Activated naive CD8-positive, alpha-beta T cell treated with anti-CD3 and anti-CD28 coated beads for 36 hours (primary cell): Measurements from ENCODE around the gene VTI1B. TPM values are rescaled to one million over a fixed set of nuclear protein-coding genes. Genes with fewer than 3 reads are reported as not detected.
A peak's percentile ranks its signal among the peaks of the same experiment; 100 is the strongest.

ENCODE experiments used
- DNase-seq: peaks from one replicate; pipeline ENCODE4 v3.0.0; 2021
- H3K27ac Mint-ChIP-seq: one replicate; pipeline ENCODE4 v1.8.0; 2022; ENCODE audit warnings: mild to moderate bottlenecking, moderate library complexity, mixed read lengths
- H3K27me3 Mint-ChIP-seq: one replicate; pipeline ENCODE4 v1.8.0; 2022; ENCODE audit warnings: mild to moderate bottlenecking, mixed read lengths
- H3K36me3 Mint-ChIP-seq: one replicate; pipeline ENCODE4 v1.8.0; 2021; ENCODE audit warnings: mild to moderate bottlenecking, mixed read lengths
- H3K4me1 Mint-ChIP-seq: one replicate; pipeline ENCODE4 v1.8.0; 2021; ENCODE audit warnings: mixed read lengths
- H3K4me3 Mint-ChIP-seq: one replicate; pipeline ENCODE4 v1.8.0; 2022; ENCODE audit warnings: mild to moderate bottlenecking, moderate library complexity, mixed read lengths
- H3K9me3 Mint-ChIP-seq: one replicate; pipeline ENCODE4 v1.8.0; 2022; ENCODE audit warnings: mixed read lengths
- total RNA-seq, 2 experiments: library from RNA; stranded (reverse); gene quantifications; one replicate each; pipeline ENCODE4 v1.2.3, GENCODE V29; 2021

The VTI1B gene
- total RNA-seq, 2 experiments from 2014 or later, result 70.7 to 72.5 TPM

DNA sequence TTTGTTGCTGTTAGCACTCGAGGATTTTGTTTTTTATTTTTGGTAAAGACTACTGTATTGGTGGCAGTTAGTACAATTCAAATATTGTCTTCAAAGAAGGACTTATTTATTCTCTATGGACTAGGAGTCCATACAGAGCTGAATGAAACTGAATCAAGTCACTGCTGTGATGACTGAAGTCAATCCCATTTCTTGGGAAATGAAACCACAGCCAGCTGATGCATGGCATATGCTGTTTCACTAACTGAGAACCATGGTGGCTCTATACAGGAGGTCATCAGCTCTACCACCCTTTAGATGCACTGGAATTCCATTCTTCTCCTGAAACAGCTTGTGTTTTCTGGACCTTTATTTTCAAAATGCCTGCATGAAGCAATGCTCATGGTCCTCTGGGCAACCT, 22.2 kb downstream of the VTI1B start:
- no peaks in the 10 kb centered on the region for H3K4me1 Mint-ChIP-seq
- no peaks in the 10 kb centered on the region for H3K27me3 Mint-ChIP-seq
- DNase-seq, result no peak
- H3K4me3 Mint-ChIP-seq, result no peak overlapping the region
- H3K9me3 Mint-ChIP-seq, result no peaks in the 10 kb centered on the region
- H3K27ac Mint-ChIP-seq, result no peak overlapping the region
- peaks cover 11% of the 10 kb centered on the region for H3K36me3 Mint-ChIP-seq

DNA sequence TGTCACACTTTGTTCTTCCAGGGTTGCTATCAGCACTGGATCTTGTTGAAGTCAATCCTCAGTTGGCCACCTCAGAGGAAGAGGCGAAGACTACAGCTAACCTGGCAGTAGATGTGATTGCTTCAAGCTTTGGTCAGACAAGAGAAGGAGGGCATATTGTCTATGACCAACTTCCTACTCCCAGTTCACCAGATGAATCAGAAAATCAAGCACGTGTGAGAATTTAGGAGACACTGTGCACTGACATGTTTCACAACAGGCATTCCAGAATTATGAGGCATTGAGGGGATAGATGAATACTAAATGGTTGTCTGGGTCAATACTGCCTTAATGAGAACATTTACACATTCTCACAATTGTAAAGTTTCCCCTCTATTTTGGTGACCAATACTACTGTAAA, 23.7 kb downstream of the VTI1B start:
- H3K4me1 Mint-ChIP-seq, result no peaks in the 10 kb centered on the region
- H3K36me3 Mint-ChIP-seq, result peaks cover 7% of the 10 kb centered on the region
- no peaks in the 10 kb centered on the region for H3K27me3 Mint-ChIP-seq
- H3K9me3 Mint-ChIP-seq, result no peaks in the 10 kb centered on the region
- H3K4me3 Mint-ChIP-seq, result no peak overlapping the region
- no peak for DNase-seq
- peak overlapping the region; percentile 35 for H3K27ac Mint-ChIP-seq

DNA sequence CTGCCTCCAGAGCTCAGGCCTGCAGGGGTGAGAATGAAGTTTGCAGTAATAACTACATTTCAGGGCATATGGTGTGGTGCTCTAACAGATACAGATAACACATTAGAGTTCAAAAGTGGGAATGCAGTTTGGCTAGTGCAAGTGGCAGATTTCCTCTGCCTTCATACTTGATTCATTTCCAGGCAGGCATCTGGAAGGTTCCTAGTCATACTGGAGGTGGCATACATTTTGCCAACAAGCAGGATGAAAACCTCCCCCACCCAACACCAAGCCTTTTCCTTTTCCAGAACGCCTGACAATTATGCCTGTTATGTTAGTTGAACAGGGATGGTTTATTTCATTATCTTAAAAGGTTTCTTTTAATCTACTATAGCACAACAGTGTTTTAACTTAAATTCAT, 24.3 kb downstream of the VTI1B start:
- H3K27me3 Mint-ChIP-seq, result no peaks in the 10 kb centered on the region
- DNase-seq, result no peak
- peaks cover 7% of the 10 kb centered on the region for H3K36me3 Mint-ChIP-seq
- no peaks in the 10 kb centered on the region for H3K4me1 Mint-ChIP-seq
- no peaks in the 10 kb centered on the region for H3K9me3 Mint-ChIP-seq
- no peak overlapping the region for H3K4me3 Mint-ChIP-seq
- H3K27ac Mint-ChIP-seq, result no peak overlapping the region

- H3K27me3 Mint-ChIP-seq, result no peaks in the 10 kb centered on the region
- H3K27ac Mint-ChIP-seq, result no peak overlapping the region
- peaks cover 11% of the 10 kb centered on the region for H3K4me1 Mint-ChIP-seq
- H3K9me3 Mint-ChIP-seq, result no peaks in the 10 kb centered on the region
- H3K36me3 Mint-ChIP-seq, result peaks cover 9% of the 10 kb centered on the region
- DNase-seq, result no peak
- H3K4me3 Mint-ChIP-seq, result no peak overlapping the region
Measured at GRCh38 chr14:67646131-67646530, 28.3 kb downstream of the VTI1B start.

GRCh38 chr14:67645414-67645813, 29.0 kb downstream of the VTI1B start:
- Mint-ChIP-seq H3K4me1 (peaks cover 11% of the 10 kb centered on the region), H3K36me3 (peaks cover 6% of the 10 kb centered on the region), H3K27ac (no peak overlapping the region), H3K9me3 (no peaks in the 10 kb centered on the region), H3K4me3 (no peak overlapping the region), H3K27me3 (no peaks in the 10 kb centered on the region)
- DNase-seq, result no peak

DNA sequence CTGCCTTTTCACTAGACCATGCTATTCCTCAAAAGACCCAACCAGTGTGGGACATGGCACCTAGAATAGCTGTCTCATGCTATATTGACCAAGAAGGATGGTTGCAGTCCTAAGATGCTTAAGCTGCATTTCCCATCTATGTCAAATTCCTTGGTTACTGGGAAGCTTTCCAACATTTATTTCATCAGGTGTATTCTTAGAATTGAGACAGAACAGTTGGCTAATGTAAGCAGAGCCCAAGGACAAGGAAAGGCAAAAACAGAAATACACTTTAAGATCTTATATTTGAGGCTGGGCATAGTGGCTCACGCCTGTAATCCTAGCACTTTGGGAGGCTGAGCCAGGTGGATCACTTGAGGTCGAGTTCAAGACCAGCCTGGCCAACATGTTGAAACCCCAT, 30.0 kb downstream of the VTI1B start:
- Mint-ChIP-seq H3K4me3 (no peak overlapping the region), H3K36me3 (peaks cover 5% of the 10 kb centered on the region), H3K9me3 (no peaks in the 10 kb centered on the region), H3K27me3 (no peaks in the 10 kb centered on the region), H3K4me1 (peaks cover 11% of the 10 kb centered on the region), H3K27ac (no peak overlapping the region)
- DNase-seq, result no peak

DNA sequence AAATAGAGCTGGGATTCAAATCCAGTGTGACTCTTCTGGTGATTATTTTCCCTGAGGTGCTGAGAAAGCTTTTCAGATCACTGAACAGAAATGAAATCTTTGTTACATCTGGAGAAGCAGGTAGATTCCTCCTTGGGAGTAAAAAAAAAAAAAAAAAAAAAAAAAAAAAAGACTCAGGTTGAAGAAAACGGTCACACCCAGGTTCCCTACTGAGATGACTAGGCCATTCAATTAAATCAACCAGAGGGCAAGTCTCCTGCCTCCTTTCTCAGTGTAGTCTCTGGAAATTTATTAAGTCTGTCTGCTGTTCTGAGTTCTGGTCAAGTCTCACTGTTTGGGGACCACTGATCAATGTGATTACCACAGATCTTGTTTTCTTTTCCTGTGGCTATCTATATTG, 30.7 kb downstream of the VTI1B start:
- H3K9me3 Mint-ChIP-seq, result no peaks in the 10 kb centered on the region
- H3K27ac Mint-ChIP-seq, result no peak overlapping the region
- H3K4me3 Mint-ChIP-seq, result no peak overlapping the region
- DNase-seq, result no peak
- H3K27me3 Mint-ChIP-seq, result no peaks in the 10 kb centered on the region
- peaks cover 5% of the 10 kb centered on the region for H3K36me3 Mint-ChIP-seq
- peaks cover 11% of the 10 kb centered on the region for H3K4me1 Mint-ChIP-seq

DNA sequence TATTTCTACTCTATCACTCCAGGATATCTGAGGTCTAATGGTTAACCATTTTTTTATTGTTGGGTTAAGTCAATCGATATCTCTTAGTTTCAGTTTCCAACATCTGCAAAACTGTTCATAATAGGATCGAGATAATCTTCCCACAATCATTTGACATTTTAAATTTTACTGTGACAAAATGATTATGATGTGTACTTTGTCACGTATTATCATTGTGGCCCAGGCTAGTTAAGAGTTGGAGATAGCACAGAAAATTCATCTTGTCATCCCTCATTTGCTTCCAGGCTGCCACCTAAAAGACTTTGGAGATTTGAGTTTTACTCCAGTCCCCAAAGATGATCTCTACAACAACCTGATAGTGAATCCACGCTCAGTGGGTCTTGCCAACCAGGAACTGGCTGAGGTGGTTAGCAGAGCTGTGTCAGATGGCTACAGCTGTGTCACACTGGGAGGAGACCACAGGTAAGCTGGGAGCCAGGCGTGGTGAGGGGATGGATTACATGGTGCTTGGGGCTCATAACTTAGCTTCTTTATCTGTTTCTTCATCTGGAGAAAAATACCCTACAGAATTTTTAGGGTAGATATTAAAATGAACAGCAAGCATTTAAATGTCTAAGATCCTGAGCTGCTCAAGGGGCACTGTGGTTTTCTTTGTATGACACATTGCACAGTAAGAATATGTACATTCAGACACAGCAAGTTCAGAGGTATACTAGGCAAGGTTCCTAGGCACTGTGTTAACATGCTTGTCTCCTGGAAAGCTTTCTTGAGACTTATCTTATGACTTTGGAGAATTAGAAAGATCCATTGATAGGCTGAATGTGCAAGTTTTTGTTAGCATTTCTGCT, 32.3 kb downstream of the VTI1B start:
- H3K27me3 Mint-ChIP-seq, result no peaks in the 10 kb centered on the region
- no peaks in the 10 kb centered on the region for H3K9me3 Mint-ChIP-seq
- no peak for DNase-seq
- no peak overlapping the region for H3K27ac Mint-ChIP-seq
- no peak overlapping the region for H3K4me3 Mint-ChIP-seq
- H3K4me1 Mint-ChIP-seq, result peaks cover 11% of the 10 kb centered on the region
- peaks cover 5% of the 10 kb centered on the region for H3K36me3 Mint-ChIP-seq

- peaks cover 11% of the 10 kb centered on the region for H3K4me1 Mint-ChIP-seq
- no peak overlapping the region for H3K4me3 Mint-ChIP-seq
- no peak for DNase-seq
- peaks cover 5% of the 10 kb centered on the region for H3K36me3 Mint-ChIP-seq
- no peaks in the 10 kb centered on the region for H3K9me3 Mint-ChIP-seq
- no peak overlapping the region for H3K27ac Mint-ChIP-seq
- no peaks in the 10 kb centered on the region for H3K27me3 Mint-ChIP-seq
Measured at GRCh38 chr14:67641480-67641879, 33.0 kb downstream of the VTI1B start.

GRCh38 chr14:67638642-67639041, 35.8 kb downstream of the VTI1B start:
- no peak for DNase-seq
- H3K4me1 Mint-ChIP-seq, result peaks cover 5% of the 10 kb centered on the region
- H3K27me3 Mint-ChIP-seq, result no peaks in the 10 kb centered on the region
- H3K9me3 Mint-ChIP-seq, result no peaks in the 10 kb centered on the region
- no peak overlapping the region for H3K27ac Mint-ChIP-seq
- H3K36me3 Mint-ChIP-seq, result peaks cover 5% of the 10 kb centered on the region
- no peak overlapping the region for H3K4me3 Mint-ChIP-seq

GRCh38 chr14:67636361-67636919, 38.0 kb downstream of the VTI1B start:
- no peaks in the 10 kb centered on the region for H3K27me3 Mint-ChIP-seq
- no peak for DNase-seq
- H3K9me3 Mint-ChIP-seq, result no peaks in the 10 kb centered on the region
- H3K27ac Mint-ChIP-seq, result no peak overlapping the region
- H3K4me1 Mint-ChIP-seq, result no peaks in the 10 kb centered on the region
- H3K36me3 Mint-ChIP-seq, result no peaks in the 10 kb centered on the region
- H3K4me3 Mint-ChIP-seq, result no peak overlapping the region

GRCh38 chr14:67633451-67634147, 40.8 kb downstream of the VTI1B start:
- H3K9me3 Mint-ChIP-seq, result no peaks in the 10 kb centered on the region

GRCh38 chr14:67630938-67631337, 43.5 kb downstream of the VTI1B start:
- Mint-ChIP-seq H3K36me3 (no peaks in the 10 kb centered on the region), H3K9me3 (no peaks in the 10 kb centered on the region), H3K27me3 (no peaks in the 10 kb centered on the region), H3K27ac (no peak overlapping the region), H3K4me1 (no peaks in the 10 kb centered on the region), H3K4me3 (no peak overlapping the region)
- no peak for DNase-seq

More at GRCh38 chr14:67633451-67634147, 40.8 kb downstream of the VTI1B start:
- no peaks in the 10 kb centered on the region for H3K27me3 Mint-ChIP-seq
- H3K4me1 Mint-ChIP-seq, result no peaks in the 10 kb centered on the region
- no peak overlapping the region for H3K4me3 Mint-ChIP-seq
- H3K36me3 Mint-ChIP-seq, result no peaks in the 10 kb centered on the region
- DNase-seq, result no peak
- no peak overlapping the region for H3K27ac Mint-ChIP-seq

DNA sequence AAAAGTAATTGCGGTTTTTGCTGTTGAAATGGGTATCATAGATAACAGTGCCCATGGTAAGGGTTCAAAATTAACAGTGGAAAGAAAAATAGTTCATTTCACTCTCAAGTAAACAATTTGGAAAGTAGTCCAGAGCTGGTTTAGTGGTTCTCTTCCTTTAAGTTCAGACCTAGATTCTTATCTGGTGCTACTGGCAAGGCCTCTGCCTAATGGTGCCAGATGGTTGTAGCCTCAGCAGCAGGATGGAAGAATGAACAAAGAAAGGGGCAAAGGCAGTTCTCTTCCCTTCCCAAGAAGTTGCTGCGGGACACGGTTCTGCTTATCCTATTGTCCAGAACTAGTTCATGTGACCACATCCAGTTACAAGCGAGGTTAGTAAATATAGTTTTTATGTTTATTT, 44.2 kb downstream of the VTI1B start:
- Mint-ChIP-seq H3K36me3 (no peaks in the 10 kb centered on the region), H3K27me3 (no peaks in the 10 kb centered on the region), H3K27ac (no peak overlapping the region), H3K4me3 (no peak overlapping the region), H3K4me1 (no peaks in the 10 kb centered on the region), H3K9me3 (no peaks in the 10 kb centered on the region)
- DNase-seq, result no peak

DNA sequence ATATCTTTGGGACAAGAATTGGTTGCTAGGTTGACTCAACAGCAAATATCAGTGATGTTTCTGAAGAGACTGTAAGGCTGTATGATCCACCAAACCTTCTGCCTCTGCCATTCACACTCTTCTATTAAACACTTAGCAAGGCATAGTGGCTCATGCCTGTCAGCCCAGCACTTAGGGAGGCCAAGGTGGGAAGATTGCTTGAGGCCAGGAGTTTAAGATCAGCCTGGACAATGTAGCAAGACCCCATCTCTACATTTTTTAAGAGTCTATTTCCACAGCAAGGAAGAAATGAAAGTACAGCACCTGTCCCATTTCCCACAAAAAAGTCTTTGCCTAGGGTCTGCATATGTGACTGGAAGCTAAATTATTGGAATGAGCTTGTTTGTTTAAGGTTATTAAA, 46.9 kb downstream of the VTI1B start:
- Mint-ChIP-seq H3K9me3 (no peaks in the 10 kb centered on the region), H3K4me3 (no peak overlapping the region), H3K36me3 (peaks cover 3% of the 10 kb centered on the region)

More for the DNA sequence above, 46.9 kb downstream of the VTI1B start:
- no peak overlapping the region for H3K27ac Mint-ChIP-seq
- H3K4me1 Mint-ChIP-seq, result peaks cover 9% of the 10 kb centered on the region
- no peaks in the 10 kb centered on the region for H3K27me3 Mint-ChIP-seq
- DNase-seq, result no peak
